ENCODE measurements around the gene PHLPP2.

The PHLPP2 gene

GRCh38 chr16:71648162-71648561 lies 76.3 kb downstream of the PHLPP2 start:
- no peak overlapping the region for H3K27ac ChIP-seq
- no peak for TF ChIP-seq CTCF (conservative IDR thresholded peaks at IDR 0.05)

GRCh38 chr16:71647391-71647790 lies 77.1 kb downstream of the PHLPP2 start:
- H3K27ac ChIP-seq, result no peak overlapping the region
- no peak for TF ChIP-seq CTCF (conservative IDR thresholded peaks at IDR 0.05)

- TF ChIP-seq CTCF (conservative IDR thresholded peaks at IDR 0.05), result peak; percentile 72
Measured at GRCh38 chr16:71645450-71645849, 79.1 kb downstream of the PHLPP2 start.

GRCh38 chr16:71637398-71637797 lies 87.1 kb downstream of the PHLPP2 start:
- no peak for TF ChIP-seq CTCF (conservative IDR thresholded peaks at IDR 0.05)
- H3K27ac ChIP-seq, result no peak overlapping the region

More at GRCh38 chr16:71645450-71645849, 79.1 kb downstream of the PHLPP2 start:
- no peak overlapping the region for H3K27ac ChIP-seq

- no peak overlapping the region for H3K27ac ChIP-seq
- TF ChIP-seq CTCF (conservative IDR thresholded peaks at IDR 0.05), result no peak
Measured at GRCh38 chr16:71635632-71636031, 88.9 kb downstream of the PHLPP2 start.

- H3K27ac ChIP-seq, result peak overlapping the region; percentile 31; the same call in 1 of the 2 replicates
Measured at GRCh38 chr16:71631776-71632175, 92.7 kb downstream of the PHLPP2 start.

GRCh38 chr16:71630808-71631207 lies 93.7 kb downstream of the PHLPP2 start:
- H3K27ac ChIP-seq, result no peak overlapping the region; the same call in 1 of the 2 replicates
- TF ChIP-seq CTCF (conservative IDR thresholded peaks at IDR 0.05), result no peak

More at GRCh38 chr16:71631776-71632175, 92.7 kb downstream of the PHLPP2 start:
- no peak for TF ChIP-seq CTCF (conservative IDR thresholded peaks at IDR 0.05)
